ENCODE measurements around the gene PRKAR1B.

The PRKAR1B gene

DNA sequence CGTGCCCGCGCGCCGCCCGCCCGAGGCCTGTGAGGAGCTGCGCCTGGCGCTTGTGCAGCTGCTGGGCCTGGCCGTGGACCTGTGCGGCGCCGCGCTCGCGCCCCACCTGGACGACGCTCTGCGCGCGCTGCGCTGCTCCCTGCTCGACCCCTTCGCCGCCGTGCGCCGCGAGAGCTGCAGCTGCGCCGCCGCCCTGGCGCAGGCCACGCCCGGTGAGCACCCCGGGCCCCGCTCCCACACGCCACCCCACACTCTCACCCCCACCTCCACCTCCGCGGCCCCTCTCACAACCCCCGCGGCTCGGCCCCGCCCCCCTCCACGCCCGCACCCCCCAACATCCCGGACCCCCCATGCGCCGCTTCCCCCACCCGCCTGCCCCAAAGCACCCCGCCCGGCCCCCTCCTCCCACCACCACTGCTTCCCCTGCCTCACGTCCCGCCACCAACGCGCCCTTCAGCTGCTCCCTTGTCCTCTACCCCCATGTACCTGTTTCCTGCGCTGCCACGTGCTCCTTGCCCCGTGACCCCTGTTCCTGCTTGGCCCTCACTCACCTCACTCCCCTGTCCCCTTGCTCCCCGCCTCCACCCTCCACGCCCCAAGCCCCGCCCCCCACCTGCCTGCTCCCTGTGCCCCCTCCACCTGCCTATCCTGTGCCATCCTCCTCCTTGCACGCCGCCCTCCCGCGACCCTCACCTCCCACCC is at the start of gene PRKAR1B:
Gene PRKAR1B, minus strand, starts transcription at position 178 of the 702 bp plus-strand sequence. CDS start 15,776 bp downstream, outside the sequence.
- ChIA-PET POLR2A (interaction anchor here (0.7 kb wide), 1 partner anchor 161 kb away, joined by 3 read pairs; no protein-coding TSS in a partner anchor), CTCF (no interaction called here)
- H3K27ac ChIP-seq (ENCODE audit: extremely low read depth, low read depth, low read length): peak within 1 kb of the TSS; percentile 88; the same call in 1 of the 2 replicates
- H3K4me3 ChIP-seq (ENCODE audit: low read depth, low read length): peak within 1 kb of the TSS; percentile 62
- H3K4me1 ChIP-seq (ENCODE audit: control insufficient read depth, insufficient read depth, low read length): no peaks in the 10 kb centered on the region
- H3K9me3 ChIP-seq (ENCODE audit: control insufficient read depth, insufficient read depth, low read depth, low read length): no peaks in the 10 kb centered on the region
- peaks cover 0 to 36% of the 10 kb centered on the region in 2 experiments; a peak in 1 of 3 replicates for H3K36me3 ChIP-seq (ENCODE audit: control insufficient read depth in 2 of 2, insufficient read depth in 1 of 2, low read length in 2 of 2)
- TF ChIP-seq, protein P1, sequence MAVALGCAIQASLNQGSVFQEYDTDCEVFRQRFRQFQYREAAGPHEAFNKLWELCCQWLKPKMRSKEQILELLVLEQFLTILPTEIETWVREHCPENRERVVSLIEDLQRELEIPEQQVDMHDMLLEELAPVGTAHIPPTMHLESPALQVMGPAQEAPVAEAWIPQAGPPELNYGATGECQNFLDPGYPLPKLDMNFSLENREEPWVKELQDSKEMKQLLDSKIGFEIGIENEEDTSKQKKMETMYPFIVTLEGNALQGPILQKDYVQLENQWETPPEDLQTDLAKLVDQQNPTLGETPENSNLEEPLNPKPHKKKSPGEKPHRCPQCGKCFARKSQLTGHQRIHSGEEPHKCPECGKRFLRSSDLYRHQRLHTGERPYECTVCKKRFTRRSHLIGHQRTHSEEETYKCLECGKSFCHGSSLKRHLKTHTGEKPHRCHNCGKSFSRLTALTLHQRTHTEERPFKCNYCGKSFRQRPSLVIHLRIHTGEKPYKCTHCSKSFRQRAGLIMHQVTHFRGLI (tag by site-specific recombination; IDR thresholded peaks at IDR 0.05): no peak
- TF ChIP-seq, protein P2, sequence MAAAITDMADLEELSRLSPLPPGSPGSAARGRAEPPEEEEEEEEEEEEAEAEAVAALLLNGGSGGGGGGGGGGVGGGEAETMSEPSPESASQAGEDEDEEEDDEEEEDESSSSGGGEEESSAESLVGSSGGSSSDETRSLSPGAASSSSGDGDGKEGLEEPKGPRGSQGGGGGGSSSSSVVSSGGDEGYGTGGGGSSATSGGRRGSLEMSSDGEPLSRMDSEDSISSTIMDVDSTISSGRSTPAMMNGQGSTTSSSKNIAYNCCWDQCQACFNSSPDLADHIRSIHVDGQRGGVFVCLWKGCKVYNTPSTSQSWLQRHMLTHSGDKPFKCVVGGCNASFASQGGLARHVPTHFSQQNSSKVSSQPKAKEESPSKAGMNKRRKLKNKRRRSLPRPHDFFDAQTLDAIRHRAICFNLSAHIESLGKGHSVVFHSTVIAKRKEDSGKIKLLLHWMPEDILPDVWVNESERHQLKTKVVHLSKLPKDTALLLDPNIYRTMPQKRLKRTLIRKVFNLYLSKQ (tag by site-specific recombination; IDR thresholded peaks at IDR 0.05; ENCODE audit: borderline replicate concordance): no peak
- TF ChIP-seq ZNF521 (tag by site-specific recombination; IDR thresholded peaks at IDR 0.05): no peak
- TF ChIP-seq ZNF768 (tag by site-specific recombination; IDR thresholded peaks at IDR 0.05): no peak
- TF ChIP-seq ZNF555 (tag by site-specific recombination; conservative IDR thresholded peaks at IDR 0.05): no peak
- TF ChIP-seq, protein P3, sequence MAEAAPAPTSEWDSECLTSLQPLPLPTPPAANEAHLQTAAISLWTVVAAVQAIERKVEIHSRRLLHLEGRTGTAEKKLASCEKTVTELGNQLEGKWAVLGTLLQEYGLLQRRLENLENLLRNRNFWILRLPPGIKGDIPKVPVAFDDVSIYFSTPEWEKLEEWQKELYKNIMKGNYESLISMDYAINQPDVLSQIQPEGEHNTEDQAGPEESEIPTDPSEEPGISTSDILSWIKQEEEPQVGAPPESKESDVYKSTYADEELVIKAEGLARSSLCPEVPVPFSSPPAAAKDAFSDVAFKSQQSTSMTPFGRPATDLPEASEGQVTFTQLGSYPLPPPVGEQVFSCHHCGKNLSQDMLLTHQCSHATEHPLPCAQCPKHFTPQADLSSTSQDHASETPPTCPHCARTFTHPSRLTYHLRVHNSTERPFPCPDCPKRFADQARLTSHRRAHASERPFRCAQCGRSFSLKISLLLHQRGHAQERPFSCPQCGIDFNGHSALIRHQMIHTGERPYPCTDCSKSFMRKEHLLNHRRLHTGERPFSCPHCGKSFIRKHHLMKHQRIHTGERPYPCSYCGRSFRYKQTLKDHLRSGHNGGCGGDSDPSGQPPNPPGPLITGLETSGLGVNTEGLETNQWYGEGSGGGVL (tag by site-specific recombination; IDR thresholded peaks at IDR 0.05): peak; percentile 82
- no peak for TF ChIP-seq ZIC2 (tag by site-specific recombination; IDR thresholded peaks at IDR 0.05)
- TF ChIP-seq KLF8 (tag by site-specific recombination; IDR thresholded peaks at IDR 0.05): peak; percentile 57; the same call in 1 of the 2 replicates
- TF ChIP-seq GLIS2 (tag by site-specific recombination; IDR thresholded peaks at IDR 0.05): 0 out of 2 replicates have a peak, but pooled peaks have one; percentile 16
- TF ChIP-seq, protein P4, sequence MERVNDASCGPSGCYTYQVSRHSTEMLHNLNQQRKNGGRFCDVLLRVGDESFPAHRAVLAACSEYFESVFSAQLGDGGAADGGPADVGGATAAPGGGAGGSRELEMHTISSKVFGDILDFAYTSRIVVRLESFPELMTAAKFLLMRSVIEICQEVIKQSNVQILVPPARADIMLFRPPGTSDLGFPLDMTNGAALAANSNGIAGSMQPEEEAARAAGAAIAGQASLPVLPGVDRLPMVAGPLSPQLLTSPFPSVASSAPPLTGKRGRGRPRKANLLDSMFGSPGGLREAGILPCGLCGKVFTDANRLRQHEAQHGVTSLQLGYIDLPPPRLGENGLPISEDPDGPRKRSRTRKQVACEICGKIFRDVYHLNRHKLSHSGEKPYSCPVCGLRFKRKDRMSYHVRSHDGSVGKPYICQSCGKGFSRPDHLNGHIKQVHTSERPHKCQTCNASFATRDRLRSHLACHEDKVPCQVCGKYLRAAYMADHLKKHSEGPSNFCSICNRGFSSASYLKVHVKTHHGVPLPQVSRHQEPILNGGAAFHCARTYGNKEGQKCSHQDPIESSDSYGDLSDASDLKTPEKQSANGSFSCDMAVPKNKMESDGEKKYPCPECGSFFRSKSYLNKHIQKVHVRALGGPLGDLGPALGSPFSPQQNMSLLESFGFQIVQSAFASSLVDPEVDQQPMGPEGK (tag by site-specific recombination; IDR thresholded peaks at IDR 0.05): 0 out of 2 replicates have a peak, but pooled peaks have one; percentile 46
- 0 out of 2 replicates have a peak, but pooled peaks have one; percentile 24 for TF ChIP-seq SP2 (tag by site-specific recombination; IDR thresholded peaks at IDR 0.05)
- TF ChIP-seq ZNF335 (tag by site-specific recombination; conservative IDR thresholded peaks at IDR 0.05): 0 out of 2 replicates have a peak, but pooled peaks have one; percentile 22
- 0 out of 2 replicates have a peak, but pooled peaks have one; percentile 17 for TF ChIP-seq KLF7 (tag by site-specific recombination; IDR thresholded peaks at IDR 0.05; ENCODE audit: borderline replicate concordance)
- no peak for TF ChIP-seq ZNF621 (tag by site-specific recombination; IDR thresholded peaks at IDR 0.05)
- TF ChIP-seq KLF1 (tag by site-specific recombination; IDR thresholded peaks at IDR 0.05): 0 out of 2 replicates have a peak, but pooled peaks have one; percentile 35
- TF ChIP-seq ZNF211 (tag by site-specific recombination; IDR thresholded peaks at IDR 0.05; ENCODE audit: low read depth): no peak
- TF ChIP-seq RBAK (tag by site-specific recombination; IDR thresholded peaks at IDR 0.05): no peak
- TF ChIP-seq ZNF677 (tag by site-specific recombination; IDR thresholded peaks at IDR 0.05): no peak
- no peak for TF ChIP-seq MZF1 (tag by site-specific recombination; IDR thresholded peaks at IDR 0.05; ENCODE audit: borderline replicate concordance)
- TF ChIP-seq HOXD13 (CRISPR knock-in tag; IDR thresholded peaks at IDR 0.05; ENCODE audit: borderline replicate concordance): no peak
- TF ChIP-seq, protein P5, sequence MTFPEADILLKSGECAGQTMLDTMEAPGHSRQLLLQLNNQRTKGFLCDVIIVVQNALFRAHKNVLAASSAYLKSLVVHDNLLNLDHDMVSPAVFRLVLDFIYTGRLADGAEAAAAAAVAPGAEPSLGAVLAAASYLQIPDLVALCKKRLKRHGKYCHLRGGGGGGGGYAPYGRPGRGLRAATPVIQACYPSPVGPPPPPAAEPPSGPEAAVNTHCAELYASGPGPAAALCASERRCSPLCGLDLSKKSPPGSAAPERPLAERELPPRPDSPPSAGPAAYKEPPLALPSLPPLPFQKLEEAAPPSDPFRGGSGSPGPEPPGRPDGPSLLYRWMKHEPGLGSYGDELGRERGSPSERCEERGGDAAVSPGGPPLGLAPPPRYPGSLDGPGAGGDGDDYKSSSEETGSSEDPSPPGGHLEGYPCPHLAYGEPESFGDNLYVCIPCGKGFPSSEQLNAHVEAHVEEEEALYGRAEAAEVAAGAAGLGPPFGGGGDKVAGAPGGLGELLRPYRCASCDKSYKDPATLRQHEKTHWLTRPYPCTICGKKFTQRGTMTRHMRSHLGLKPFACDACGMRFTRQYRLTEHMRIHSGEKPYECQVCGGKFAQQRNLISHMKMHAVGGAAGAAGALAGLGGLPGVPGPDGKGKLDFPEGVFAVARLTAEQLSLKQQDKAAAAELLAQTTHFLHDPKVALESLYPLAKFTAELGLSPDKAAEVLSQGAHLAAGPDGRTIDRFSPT (tag by site-specific recombination; IDR thresholded peaks at IDR 0.05): no peak
- no peak for TF ChIP-seq KLF16 (tag by site-specific recombination; IDR thresholded peaks at IDR 0.05)
- no peak for TF ChIP-seq ZBTB17 (tag by site-specific recombination; IDR thresholded peaks at IDR 0.05)
- TF ChIP-seq ZNF221 (tag by site-specific recombination; IDR thresholded peaks at IDR 0.05; ENCODE audit: borderline replicate concordance): no peak
- no peak for TF ChIP-seq ZSCAN16 (tag by site-specific recombination; IDR thresholded peaks at IDR 0.05)
- TF ChIP-seq ZBTB8A (tag by site-specific recombination; IDR thresholded peaks at IDR 0.05): no peak
- TF ChIP-seq ZFP69B (tag by site-specific recombination; IDR thresholded peaks at IDR 0.05): no peak
- peak; percentile 68 for TF ChIP-seq KLF9 (tag by site-specific recombination; IDR thresholded peaks at IDR 0.05; ENCODE audit: low read depth)
- no peak for TF ChIP-seq IKZF3 (tag by site-specific recombination; IDR thresholded peaks at IDR 0.05)
- TF ChIP-seq ZNF514 (tag by site-specific recombination; IDR thresholded peaks at IDR 0.05): no peak
